Mesothelial cell of epicardium (in vitro differentiated cells): ENCODE measurements around the gene CLDN14. TPM values are rescaled to one million over a fixed set of nuclear protein-coding genes. Genes with fewer than 3 reads are reported as not detected.

Experiments
- DNase-seq, 2 experiments: peaks; one replicate each; pipeline ENCODE4 v3.0.0; 2021; ENCODE audit warnings: low spot score in 2 of 2; ENCODE audit not compliant: unreplicated experiment in 2 of 2
- H3K27ac Mint-ChIP-seq: 2 replicates; pipeline ENCODE4 v1.8.0; 2021; ENCODE audit warnings: mixed read lengths
- H3K27me3 Mint-ChIP-seq: 2 replicates; pipeline ENCODE4 v1.8.0; 2021; ENCODE audit warnings: low read depth, mixed read lengths
- H3K36me3 Mint-ChIP-seq: 2 replicates; pipeline ENCODE4 v1.8.0; 2021; ENCODE audit warnings: mixed read lengths
- H3K4me1 Mint-ChIP-seq: 2 replicates; pipeline ENCODE4 v1.8.0; 2021; ENCODE audit warnings: mixed read lengths
- H3K4me3 Mint-ChIP-seq: 2 replicates; pipeline ENCODE4 v1.8.0; 2021; ENCODE audit warnings: mild to moderate bottlenecking, moderate library complexity, mixed read lengths
- H3K9me3 Mint-ChIP-seq: 2 replicates; pipeline ENCODE4 v1.8.0; 2021; ENCODE audit warnings: mixed read lengths
- total RNA-seq: library from RNA; stranded (reverse); gene quantifications from 3 replicates; pipeline ENCODE4 v1.2.1, GENCODE V29; 2021
- TF ChIP-seq, protein P1 (sequence below): fragments of 200-600 bp; sonication (generic); IDR thresholded peaks from one replicate; pipeline ENCODE4 v1.5.0; 2021; ENCODE audit warnings: antibody characterized with exemption; ENCODE audit not compliant: unreplicated experiment

CLDN14 gene
- total RNA-seq, 1 donor from 2014 or later, result not detected

DNA sequence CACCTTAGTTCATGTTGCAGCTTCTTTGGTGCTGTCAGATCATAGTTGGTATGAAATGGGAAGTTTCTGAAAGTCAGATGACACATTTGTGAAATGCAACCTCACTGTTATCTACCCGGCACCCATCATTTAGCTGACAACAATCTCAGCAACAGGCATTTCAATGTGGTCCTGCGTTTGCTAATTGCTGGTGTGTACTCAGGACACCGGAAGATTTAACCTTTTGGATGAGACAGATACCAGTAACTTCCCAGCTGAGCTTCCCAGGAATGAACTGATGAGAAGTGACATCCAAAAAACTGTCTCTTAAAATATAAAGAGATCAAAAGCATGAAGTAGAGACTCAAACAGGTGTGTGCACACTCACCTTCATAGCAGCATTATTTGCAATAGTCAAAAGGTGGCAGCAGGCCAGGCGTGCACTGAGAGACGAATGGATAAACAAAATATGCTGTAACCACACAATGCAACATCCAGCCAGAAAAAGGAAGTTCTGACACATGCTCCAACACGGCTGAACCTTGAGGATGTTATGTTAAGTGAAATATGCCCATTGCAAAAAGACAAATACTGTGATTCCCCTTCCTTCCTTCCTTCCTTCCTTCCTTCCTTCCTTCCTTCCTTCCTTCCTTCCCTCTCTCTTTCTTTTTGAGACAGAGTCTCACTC lies 7.9 kb upstream of the CLDN14 start:
- DNase-seq, result no peak
- no peak overlapping the region for H3K4me3 Mint-ChIP-seq
- H3K36me3 Mint-ChIP-seq, result no peaks in the 10 kb centered on the region
- H3K9me3 Mint-ChIP-seq, result no peaks in the 10 kb centered on the region
- H3K27ac Mint-ChIP-seq, result no peak overlapping the region
- H3K27me3 Mint-ChIP-seq, result peaks cover 26% of the 10 kb centered on the region
- TF ChIP-seq, protein P1, sequence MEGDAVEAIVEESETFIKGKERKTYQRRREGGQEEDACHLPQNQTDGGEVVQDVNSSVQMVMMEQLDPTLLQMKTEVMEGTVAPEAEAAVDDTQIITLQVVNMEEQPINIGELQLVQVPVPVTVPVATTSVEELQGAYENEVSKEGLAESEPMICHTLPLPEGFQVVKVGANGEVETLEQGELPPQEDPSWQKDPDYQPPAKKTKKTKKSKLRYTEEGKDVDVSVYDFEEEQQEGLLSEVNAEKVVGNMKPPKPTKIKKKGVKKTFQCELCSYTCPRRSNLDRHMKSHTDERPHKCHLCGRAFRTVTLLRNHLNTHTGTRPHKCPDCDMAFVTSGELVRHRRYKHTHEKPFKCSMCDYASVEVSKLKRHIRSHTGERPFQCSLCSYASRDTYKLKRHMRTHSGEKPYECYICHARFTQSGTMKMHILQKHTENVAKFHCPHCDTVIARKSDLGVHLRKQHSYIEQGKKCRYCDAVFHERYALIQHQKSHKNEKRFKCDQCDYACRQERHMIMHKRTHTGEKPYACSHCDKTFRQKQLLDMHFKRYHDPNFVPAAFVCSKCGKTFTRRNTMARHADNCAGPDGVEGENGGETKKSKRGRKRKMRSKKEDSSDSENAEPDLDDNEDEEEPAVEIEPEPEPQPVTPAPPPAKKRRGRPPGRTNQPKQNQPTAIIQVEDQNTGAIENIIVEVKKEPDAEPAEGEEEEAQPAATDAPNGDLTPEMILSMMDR, result no peak
- H3K4me1 Mint-ChIP-seq, result no peaks in the 10 kb centered on the region

DNA sequence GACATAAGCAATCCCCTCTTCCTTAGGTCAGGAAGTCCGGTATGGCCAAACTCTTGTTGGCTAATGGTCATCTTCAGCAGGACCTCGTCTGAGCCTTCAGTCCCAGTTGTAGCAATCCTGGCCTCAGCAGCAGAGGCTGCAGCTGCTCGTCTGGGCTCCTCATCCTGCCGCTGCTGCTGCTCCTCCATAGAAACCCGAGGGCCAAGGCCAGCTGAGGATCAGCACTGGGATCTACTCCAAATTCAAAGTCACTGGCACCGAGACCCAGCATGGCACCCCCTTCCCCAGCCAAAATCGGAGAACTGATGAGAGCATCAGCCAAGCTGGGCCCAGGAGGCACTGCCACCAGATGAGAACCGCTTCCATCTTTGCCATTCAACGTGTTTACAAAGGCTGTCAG lies 6.3 kb upstream of the CLDN14 start:
- H3K27ac Mint-ChIP-seq, result no peak overlapping the region
- peaks cover 26% of the 10 kb centered on the region for H3K27me3 Mint-ChIP-seq
- TF ChIP-seq, protein P1, result no peak
- no peaks in the 10 kb centered on the region for H3K36me3 Mint-ChIP-seq
- DNase-seq, result no peak
- no peak overlapping the region for H3K4me3 Mint-ChIP-seq
- no peaks in the 10 kb centered on the region for H3K4me1 Mint-ChIP-seq
- no peaks in the 10 kb centered on the region for H3K9me3 Mint-ChIP-seq

DNA sequence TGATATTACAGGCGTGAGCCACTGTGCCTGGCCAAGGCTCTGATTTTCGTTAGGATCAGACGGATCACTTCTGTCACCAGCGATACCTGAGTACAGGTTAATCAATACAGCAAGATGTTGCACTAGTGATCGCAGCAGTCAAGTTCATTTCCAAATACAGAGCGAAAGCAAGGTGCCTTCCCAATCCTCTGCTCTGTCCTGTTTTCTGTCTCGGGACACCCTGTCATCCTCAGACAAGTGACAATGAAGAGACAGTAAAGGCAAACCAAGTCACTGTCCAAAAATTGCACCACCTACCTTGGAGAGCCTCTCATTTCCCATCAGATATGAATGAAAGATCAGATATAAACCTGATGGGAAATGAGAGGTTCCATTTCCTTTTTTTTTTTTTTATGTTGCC lies 5.6 kb upstream of the CLDN14 start:
- Mint-ChIP-seq H3K4me1 (no peaks in the 10 kb centered on the region), H3K4me3 (no peak overlapping the region), H3K9me3 (no peaks in the 10 kb centered on the region), H3K27ac (no peak overlapping the region), H3K36me3 (no peaks in the 10 kb centered on the region), H3K27me3 (peaks cover 26% of the 10 kb centered on the region)
- DNase-seq, result no peak
- TF ChIP-seq, protein P1, result no peak

DNA sequence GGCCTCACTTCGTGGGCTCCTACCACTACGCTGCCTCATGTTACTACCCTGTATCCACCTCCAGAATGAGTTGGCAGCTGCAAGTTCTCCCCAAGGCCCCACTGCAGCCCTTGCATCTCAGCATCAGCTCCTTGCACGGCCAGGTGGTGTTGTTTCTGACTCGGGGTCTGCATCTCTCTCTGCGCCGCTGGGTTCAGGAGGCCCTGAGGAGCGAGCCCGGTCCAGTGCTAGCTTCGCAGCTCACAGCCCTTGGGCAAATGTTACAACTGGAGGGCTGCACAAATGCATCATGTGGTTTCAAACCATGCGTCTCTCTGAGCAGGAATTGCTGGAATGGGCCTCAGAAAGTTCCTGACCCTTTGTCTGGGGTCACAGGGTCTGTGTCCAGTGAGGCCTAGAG lies 3.2 kb upstream of the CLDN14 start:
- no peaks in the 10 kb centered on the region for H3K9me3 Mint-ChIP-seq
- H3K4me3 Mint-ChIP-seq, result no peak overlapping the region
- H3K27me3 Mint-ChIP-seq, result peaks cover 31% of the 10 kb centered on the region
- H3K27ac Mint-ChIP-seq, result no peak overlapping the region
- TF ChIP-seq, protein P1, result no peak
- no peaks in the 10 kb centered on the region for H3K36me3 Mint-ChIP-seq
- no peak for DNase-seq
- H3K4me1 Mint-ChIP-seq, result peaks cover 2% of the 10 kb centered on the region

DNA sequence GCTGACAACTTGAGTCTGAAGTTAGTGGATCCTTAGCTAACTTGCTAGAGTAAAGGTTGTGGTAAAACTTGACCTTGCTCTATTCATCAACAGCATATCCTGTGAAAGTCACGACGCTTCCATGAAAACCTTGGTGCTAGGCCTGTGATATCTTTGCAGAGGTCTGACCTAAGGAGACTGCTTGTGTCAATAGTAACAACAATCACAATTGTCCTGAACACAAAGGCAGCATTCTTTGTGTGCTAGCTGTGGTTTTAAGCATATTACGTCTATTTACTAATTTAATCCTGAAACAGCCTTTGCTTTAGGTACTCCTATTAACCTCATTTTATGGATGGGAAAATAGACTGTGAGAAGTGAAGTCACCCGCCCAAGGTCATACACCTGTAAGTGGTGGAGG lies 2.8 kb upstream of the CLDN14 start:
- DNase-seq, result no peak
- no peak overlapping the region for H3K27ac Mint-ChIP-seq
- H3K36me3 Mint-ChIP-seq, result no peaks in the 10 kb centered on the region
- peaks cover 30% of the 10 kb centered on the region for H3K27me3 Mint-ChIP-seq
- H3K9me3 Mint-ChIP-seq, result no peaks in the 10 kb centered on the region
- TF ChIP-seq, protein P1, result no peak
- H3K4me3 Mint-ChIP-seq, result no peak overlapping the region
- H3K4me1 Mint-ChIP-seq, result peaks cover 2% of the 10 kb centered on the region

DNA sequence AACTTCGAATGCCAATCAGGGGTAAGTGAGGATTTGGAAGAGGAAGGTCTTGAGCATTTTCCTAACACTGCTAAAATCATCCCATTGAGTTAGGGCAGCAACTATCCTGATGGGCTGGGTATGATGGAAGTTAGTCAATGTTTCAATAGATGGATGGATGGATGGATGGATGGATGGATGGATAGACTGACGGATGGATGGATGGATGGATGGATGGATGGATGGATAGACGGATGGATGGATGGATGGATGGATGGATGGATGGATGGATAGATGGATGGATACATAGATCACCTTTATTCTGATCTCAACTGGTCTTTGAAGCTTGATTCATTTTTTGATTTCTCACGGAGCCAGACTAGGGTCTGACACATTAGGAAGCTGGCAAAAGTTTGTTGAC lies 2.3 kb upstream of the CLDN14 start:
- TF ChIP-seq, protein P1, result no peak

More for the DNA sequence above, 2.3 kb upstream of the CLDN14 start:
- H3K4me3 Mint-ChIP-seq, result no peak overlapping the region
- H3K27me3 Mint-ChIP-seq, result peaks cover 26% of the 10 kb centered on the region
- no peak overlapping the region for H3K27ac Mint-ChIP-seq
- peaks cover 2% of the 10 kb centered on the region for H3K4me1 Mint-ChIP-seq
- DNase-seq, result no peak
- no peaks in the 10 kb centered on the region for H3K9me3 Mint-ChIP-seq
- no peaks in the 10 kb centered on the region for H3K36me3 Mint-ChIP-seq
